Hepatocyte (in vitro differentiated cells): ENCODE data around the gene DLX4. TPM values are rescaled to one million over a fixed set of nuclear protein-coding genes. Genes with fewer than 3 reads are reported as not detected.
A peak's percentile ranks its signal among the peaks of the same experiment; 100 is the strongest.

Experiments
- DNase-seq: peaks from one replicate; pipeline ENCODE4 v3.0.0-alpha.2; 2016; ENCODE audit warnings: low spot score
- H2AFZ ChIP-seq: fragments of 200-600 bp; sonication (generic); 2 replicates; pipeline ENCODE4 v1.6.0; 2016; ENCODE audit warnings: antibody characterized with exemption, mild to moderate bottlenecking
- H3K27ac ChIP-seq: fragments of 200-600 bp; sonication (generic); 2 replicates; pipeline ENCODE4 v1.5.1; 2016; ENCODE audit warnings: mild to moderate bottlenecking
- H3K27me3 ChIP-seq: fragments of 200-600 bp; sonication (generic); 2 replicates; pipeline ENCODE4 v1.6.1; 2016
- H3K36me3 ChIP-seq: fragments of 200-600 bp; sonication (generic); replicated peaks from 2 replicates; pipeline ENCODE4 v1.5.1; 2016; ENCODE audit warnings: low read depth; ENCODE audit not compliant: insufficient read depth
- H3K4me1 ChIP-seq: fragments of 200-600 bp; sonication (generic); 2 replicates; pipeline ENCODE4 v1.5.1; 2016; ENCODE audit warnings: mild to moderate bottlenecking, moderate library complexity; ENCODE audit not compliant: insufficient read depth
- H3K4me2 ChIP-seq: fragments of 200-600 bp; sonication (generic); 2 replicates; pipeline ENCODE4 v1.6.0; 2016
- H3K4me3 ChIP-seq: fragments of 200-600 bp; sonication (generic); 2 replicates; pipeline ENCODE4 v1.5.1; 2016; ENCODE audit warnings: mild to moderate bottlenecking
- H3K79me2 ChIP-seq: fragments of 200-600 bp; sonication (generic); 2 replicates; pipeline ENCODE4 v1.6.0; 2017; ENCODE audit warnings: mild to moderate bottlenecking
- H3K9me2 ChIP-seq: fragments of 200-600 bp; sonication (generic); replicated peaks from 2 replicates; pipeline ENCODE4 v1.6.0; 2017; ENCODE audit warnings: mild to moderate bottlenecking; ENCODE audit not compliant: insufficient read depth
- H3K9me3 ChIP-seq: fragments of 200-600 bp; sonication (generic); 2 replicates; pipeline ENCODE4 v1.5.1; 2016; ENCODE audit warnings: low read depth, mild to moderate bottlenecking
- H4K20me1 ChIP-seq: fragments of 200-600 bp; sonication (generic); 2 replicates; pipeline ENCODE4 v1.6.0; 2016; ENCODE audit warnings: mild to moderate bottlenecking; ENCODE audit not compliant: insufficient read depth, poor library complexity, severe bottlenecking
- CTCF ChIP-seq: fragments of 200-600 bp; sonication (generic); IDR thresholded peaks from 2 replicates; pipeline ENCODE4 v1.5.1; 2016; ENCODE audit warnings: antibody characterized with exemption, mild to moderate bottlenecking; ENCODE audit not compliant: poor library complexity
- EZH2 ChIP-seq: fragments of 200-600 bp; sonication (generic); IDR thresholded peaks from 2 replicates; pipeline ENCODE4 v1.6.1; 2016; ENCODE audit warnings: antibody characterized with exemption, mild to moderate bottlenecking, borderline replicate concordance
- EZH2phosphoT487 ChIP-seq: fragments of 200-600 bp; sonication (generic); IDR thresholded peaks from one replicate; pipeline ENCODE4 v1.6.1; 2018; ENCODE audit warnings: antibody characterized with exemption, mild to moderate bottlenecking, low read depth, moderate library complexity; ENCODE audit not compliant: unreplicated experiment, severe bottlenecking
- WGBS: methylation state at CpG from one replicate; pipeline ENCODE4 v1.1.6; 2016; ENCODE audit warnings: low lambda C conversion rate; ENCODE audit errors: missing lambda C conversion rate; 5-methylcytosine and 5-hydroxymethylcytosine counted together
- polyA plus RNA-seq: library from polyadenylated mRNA; unstranded; fragments of >200 nt; fragmentation: Nextera tagmentation; extraction: Ambion mirVana; gene quantifications from 2 replicates; pipeline ENCODE4 v1.2.1, GENCODE V29; 2016
- total RNA-seq: library from RNA; depleted of rRNA; stranded (reverse); fragments of >200 nt; gene quantifications from 2 replicates; pipeline ENCODE4 v1.2.3, GENCODE V29; 2014

The DLX4 gene, protein sequence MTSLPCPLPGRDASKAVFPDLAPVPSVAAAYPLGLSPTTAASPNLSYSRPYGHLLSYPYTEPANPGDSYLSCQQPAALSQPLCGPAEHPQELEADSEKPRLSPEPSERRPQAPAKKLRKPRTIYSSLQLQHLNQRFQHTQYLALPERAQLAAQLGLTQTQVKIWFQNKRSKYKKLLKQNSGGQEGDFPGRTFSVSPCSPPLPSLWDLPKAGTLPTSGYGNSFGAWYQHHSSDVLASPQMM
- total RNA-seq (0.17 and 0.32 TPM in 2 replicates), polyA plus RNA-seq (1.4 and 3.7 TPM in 2 replicates)

DNA sequence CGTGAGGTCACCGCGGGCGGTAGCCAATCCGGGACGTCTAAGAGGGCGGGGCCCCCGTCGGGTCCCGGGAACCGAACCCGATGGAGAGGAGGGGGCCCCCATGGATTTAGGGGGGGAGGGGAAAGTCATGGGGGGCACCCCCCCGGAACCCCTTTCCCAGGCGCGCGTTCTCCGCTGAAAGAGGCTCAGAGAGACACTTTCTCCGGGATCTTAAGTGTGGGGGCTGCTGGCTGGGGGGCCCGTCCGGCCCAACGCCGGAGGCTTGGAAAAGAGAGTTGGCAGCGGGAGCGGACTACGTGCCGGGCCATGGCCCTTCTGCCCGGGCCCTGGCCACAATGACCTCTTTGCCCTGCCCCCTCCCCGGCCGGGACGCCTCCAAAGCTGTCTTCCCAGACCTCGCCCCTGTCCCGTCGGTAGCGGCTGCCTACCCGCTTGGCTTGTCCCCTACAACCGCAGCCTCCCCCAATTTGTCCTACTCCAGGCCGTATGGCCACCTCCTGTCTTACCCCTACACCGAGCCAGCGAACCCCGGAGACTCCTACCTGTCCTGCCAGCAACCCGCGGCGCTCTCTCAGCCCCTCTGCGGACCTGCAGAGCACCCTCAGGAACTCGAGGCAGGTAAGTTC is at the start of gene DLX4:
TSS of gene DLX4 (plus strand) at position 57 of the 626 bp plus-strand sequence. CDS start at position 336, 279 bp downstream.
- TF ChIP-seq EZH2: peak; percentile 16
- TF ChIP-seq EZH2phosphoT487: no peak
- H3K9me2 ChIP-seq: no peaks in the 10 kb centered on the region
- no peaks in the 10 kb centered on the region for H3K9me3 ChIP-seq
- H4K20me1 ChIP-seq: no peaks in the 10 kb centered on the region
- H3K27ac ChIP-seq: peak within 1 kb of the TSS; percentile 41
- WGBS: 2% methylated on average over 35 of the region's 45 CpGs
- peaks cover 31% of the 10 kb centered on the region for H3K4me1 ChIP-seq
- peaks cover 96% of the 10 kb centered on the region for H3K27me3 ChIP-seq
- H3K36me3 ChIP-seq: no peaks in the 10 kb centered on the region
- peak within 1 kb of the TSS; percentile 34 for H3K4me3 ChIP-seq
- no peak for DNase-seq
- peak within 1 kb of the TSS; percentile 61 for H2AFZ ChIP-seq
- H3K4me2 ChIP-seq: peak within 1 kb of the TSS; percentile 95
- no peaks in the 10 kb centered on the region for H3K79me2 ChIP-seq

DNA sequence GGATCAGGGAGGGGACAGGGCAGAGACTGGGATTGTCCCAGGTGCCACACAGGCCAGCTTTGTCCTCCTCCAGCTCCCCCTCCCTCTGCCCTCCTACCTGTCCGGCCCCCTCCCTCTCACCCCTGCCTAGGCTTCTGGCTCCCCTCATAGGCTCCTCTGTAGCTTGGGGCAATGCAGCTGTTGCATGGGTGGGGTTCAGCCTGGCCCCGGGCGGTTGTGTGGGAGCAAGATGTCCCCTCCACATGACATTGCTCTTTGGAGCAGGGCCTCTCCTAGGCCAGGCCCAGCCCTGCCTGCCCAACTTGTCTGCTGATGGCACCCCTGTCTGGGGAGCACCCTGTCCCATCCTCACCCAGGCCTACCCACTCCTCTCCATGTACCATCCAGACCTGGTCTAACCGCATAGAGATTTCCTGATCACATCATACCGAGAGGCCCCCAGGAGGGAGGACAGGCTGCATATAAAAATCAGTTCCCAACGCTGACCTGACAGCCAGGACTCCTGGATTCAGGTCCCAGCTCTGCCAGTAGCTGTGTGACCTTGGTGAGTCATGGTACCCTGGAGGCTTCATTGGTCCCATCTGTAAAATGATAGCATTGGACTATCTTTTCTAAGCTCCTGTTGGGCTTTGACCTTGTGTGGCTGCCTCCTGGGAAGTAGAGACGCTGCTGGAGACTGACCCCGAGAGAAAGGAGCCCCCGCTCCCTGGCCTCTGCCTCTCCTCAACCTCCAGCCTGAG is 48.8 kb upstream of the DLX4 start:
- Histone ChIP-seq H3K36me3 (no peaks in the 10 kb centered on the region), H3K27me3 (peaks cover 21% of the 10 kb centered on the region), H3K79me2 (no peaks in the 10 kb centered on the region), H3K4me2 (no peak overlapping the region), H3K9me3 (no peaks in the 10 kb centered on the region), H3K4me3 (no peak overlapping the region), H2AFZ (no peak overlapping the region), H3K27ac (no peak overlapping the region), H4K20me1 (no peaks in the 10 kb centered on the region), H3K4me1 (no peaks in the 10 kb centered on the region), H3K9me2 (no peaks in the 10 kb centered on the region)
- DNase-seq: no peak
- 80% methylated on average over 9 of the region's 9 CpGs for WGBS
- TF ChIP-seq EZH2 (no peak), CTCF (no peak), EZH2phosphoT487 (no peak)

GRCh38 chr17:49922095-49922494 is 46.9 kb upstream of the DLX4 start:
- TF ChIP-seq EZH2phosphoT487: no peak
- TF ChIP-seq CTCF: no peak
- H4K20me1 ChIP-seq: no peaks in the 10 kb centered on the region
- 91% methylated on average over 4 of the region's 4 CpGs for WGBS

DNA sequence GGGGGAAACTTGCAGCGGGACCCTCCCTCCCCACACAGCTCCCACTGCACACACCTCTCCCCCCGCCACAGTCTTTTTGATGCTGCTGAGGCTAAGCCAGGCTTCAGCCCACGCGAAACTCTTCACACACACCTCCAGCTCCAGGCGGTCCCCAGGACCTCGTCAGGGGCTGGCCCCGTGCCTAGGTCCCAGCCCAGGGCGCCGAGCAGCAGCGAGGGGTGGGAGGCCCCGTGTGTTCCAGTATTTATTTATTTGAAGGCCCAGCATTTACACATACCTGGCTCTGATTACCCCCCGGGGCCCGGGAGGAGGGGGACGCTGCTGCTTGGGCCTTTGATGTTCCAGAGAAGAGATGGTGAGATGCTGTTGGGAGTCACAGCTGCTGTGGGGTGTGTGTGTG is 44.9 kb upstream of the DLX4 start:
- Histone ChIP-seq H3K27ac (no peak overlapping the region), H3K9me2 (no peaks in the 10 kb centered on the region), H3K4me2 (no peak overlapping the region), H3K9me3 (no peaks in the 10 kb centered on the region), H4K20me1 (no peaks in the 10 kb centered on the region), H3K4me1 (no peaks in the 10 kb centered on the region), H3K4me3 (no peak overlapping the region), H3K36me3 (no peaks in the 10 kb centered on the region), H2AFZ (no peak overlapping the region), H3K27me3 (no peaks in the 10 kb centered on the region), H3K79me2 (no peaks in the 10 kb centered on the region)
- 58% methylated on average over 14 of the region's 14 CpGs for WGBS
- TF ChIP-seq CTCF (no peak), EZH2 (no peak), EZH2phosphoT487 (no peak)
- no peak for DNase-seq

More at GRCh38 chr17:49922095-49922494, 46.9 kb upstream of the DLX4 start:
- Histone ChIP-seq H3K79me2 (no peaks in the 10 kb centered on the region), H2AFZ (no peak overlapping the region), H3K9me2 (no peaks in the 10 kb centered on the region), H3K36me3 (no peaks in the 10 kb centered on the region), H3K27me3 (peaks cover 4% of the 10 kb centered on the region), H3K4me1 (no peaks in the 10 kb centered on the region), H3K4me2 (no peak overlapping the region), H3K4me3 (no peak overlapping the region), H3K27ac (no peak overlapping the region), H3K9me3 (no peaks in the 10 kb centered on the region)
- no peak for DNase-seq
